ACHN (cell line): ENCODE data around the gene PDGFA.

Source experiments
- DNase-seq: peaks from one replicate; pipeline ENCODE4 v3.0.0-alpha.2; 2015
- in situ Hi-C: cut with HindIII; loops from 2 replicates; pipeline ENCODE4 v1.10.0; 2017; ENCODE audit warnings: low sequenced_read_pairs, low pct_ligation_motif_present, low pct_unique_long_range_greater_than_20kb

Gene PDGFA

GRCh38 chr7:460374-461116, 59.1 kb downstream of the PDGFA start:
- in situ Hi-C loops = no loop called here
- DNase-seq = no peak

- in situ Hi-C loops = no loop called here
- no peak for DNase-seq
These were observed 59.9 kb downstream of the PDGFA start for GRCh38 chr7:459584-460373.

DNA sequence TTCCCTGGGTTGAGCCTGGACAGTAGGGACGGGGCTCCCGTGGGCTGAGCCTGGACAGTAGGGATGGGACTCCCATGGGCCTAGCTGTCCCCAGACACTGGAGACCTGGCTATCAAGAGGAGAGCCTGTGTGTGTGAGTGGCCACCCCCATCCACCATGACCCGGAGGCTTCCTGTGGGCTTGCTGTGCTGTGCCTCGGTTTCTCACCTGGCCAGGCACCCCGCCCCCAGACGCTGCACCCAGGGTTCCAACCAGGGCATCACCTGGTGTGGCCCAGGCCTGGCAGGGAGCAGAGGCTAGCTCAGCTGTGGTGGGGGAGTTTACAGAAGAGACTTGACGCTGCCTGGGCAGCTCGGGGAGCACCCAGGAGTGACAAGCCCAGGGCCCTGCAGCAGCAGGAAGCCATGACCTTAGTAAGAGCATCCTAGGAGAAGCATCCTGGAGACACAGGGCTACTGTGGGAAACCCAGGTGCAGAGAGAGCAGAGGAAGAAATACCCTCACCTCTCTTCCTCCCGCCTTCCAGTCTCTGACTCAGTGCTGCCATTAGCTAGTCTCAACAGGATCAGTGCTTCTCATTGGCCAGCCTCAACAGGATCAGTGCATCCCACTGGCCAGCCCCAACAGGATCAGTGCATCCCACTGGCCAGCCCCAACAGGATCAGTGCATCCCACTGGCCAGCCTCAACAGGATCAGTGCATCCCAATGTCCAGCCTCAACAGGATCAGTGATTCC, 61.0 kb downstream of the PDGFA start:
- in situ Hi-C loops = no loop called here
- no peak for DNase-seq

GRCh38 chr7:457814-458510, 61.7 kb downstream of the PDGFA start:
- in situ Hi-C loops = no loop called here
- DNase-seq = no peak

DNA sequence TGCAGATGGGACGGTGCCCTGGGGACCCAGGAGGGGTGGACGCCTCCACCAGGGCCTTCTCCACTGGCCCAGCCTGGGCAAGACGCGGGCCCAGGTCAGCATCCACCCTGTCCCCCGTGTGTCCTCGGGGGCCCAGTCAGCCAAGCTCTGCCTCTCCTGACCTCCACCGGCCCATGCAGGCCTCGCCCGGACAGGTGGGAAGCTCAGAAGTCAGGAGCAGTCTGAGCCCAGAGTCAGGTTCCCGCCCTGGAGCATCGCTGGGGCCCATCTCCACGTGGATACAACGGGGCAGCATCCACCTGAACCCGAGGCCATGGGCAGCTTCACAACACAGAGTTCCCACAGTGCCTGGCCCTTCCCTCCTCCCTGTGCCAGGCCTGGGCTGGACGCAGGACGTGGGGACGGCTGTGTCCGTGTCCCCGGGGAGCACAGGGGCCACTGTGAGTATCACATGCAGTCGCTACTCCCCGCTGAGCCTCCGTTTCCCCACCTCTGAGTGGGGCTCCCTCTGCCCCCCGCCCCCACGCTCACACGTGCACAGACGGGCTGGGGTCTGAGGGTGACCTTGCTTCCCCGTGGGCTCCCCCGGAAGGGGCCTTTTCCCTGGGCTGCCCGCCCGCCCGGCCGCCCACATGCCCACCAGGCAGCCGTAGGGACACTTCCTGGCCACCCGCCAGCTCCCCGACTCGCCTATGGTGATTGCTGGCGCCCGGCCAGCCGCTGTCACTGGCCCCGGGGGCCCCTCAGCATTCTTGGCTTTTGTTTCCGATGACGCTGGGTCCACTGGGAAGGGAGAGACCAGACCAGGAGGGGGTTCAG, 64.3 kb downstream of the PDGFA start:
- DNase-seq = no peak
- in situ Hi-C loops = no loop called here

DNA sequence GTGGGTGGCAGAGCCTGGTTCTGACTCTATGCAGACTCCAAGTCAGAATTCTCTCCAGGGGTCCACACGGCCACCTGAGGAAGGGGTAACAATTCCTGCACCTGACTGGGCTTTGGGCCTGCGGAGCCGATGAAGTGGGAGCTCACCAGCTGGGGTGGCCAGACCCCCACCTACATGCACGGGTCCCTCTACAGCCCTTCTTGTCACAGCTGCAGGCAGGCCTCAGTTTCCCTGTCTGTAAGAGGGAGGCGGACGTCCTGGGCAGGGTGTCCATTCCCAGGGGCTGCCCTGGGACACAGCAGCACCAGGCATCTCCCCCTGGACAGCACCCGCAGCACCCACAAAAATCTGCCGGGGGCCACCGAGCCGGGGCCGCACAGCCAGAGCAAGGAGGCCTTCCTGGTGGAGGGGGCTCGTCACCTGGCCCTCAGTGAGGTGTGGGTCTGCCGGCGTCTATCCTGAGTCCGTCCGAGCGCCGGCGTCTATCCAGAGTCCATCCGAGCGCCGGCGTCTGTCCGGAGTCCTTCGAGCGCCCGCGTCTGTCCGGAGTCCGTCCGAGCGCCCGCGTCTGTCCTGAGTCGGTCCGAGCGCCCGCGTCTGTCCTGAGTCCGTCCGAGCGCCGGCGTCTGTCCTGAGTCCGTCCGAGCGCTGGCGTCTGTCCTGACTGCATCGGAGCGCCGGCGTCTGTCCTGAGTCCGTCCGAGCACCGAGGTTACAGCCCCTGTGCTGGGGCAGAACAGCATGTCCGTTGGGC, 65.1 kb downstream of the PDGFA start:
- in situ Hi-C loops = no loop called here
- DNase-seq = no peak

- no peak for DNase-seq
- in situ Hi-C loops = no loop called here
These were observed 65.9 kb downstream of the PDGFA start for GRCh38 chr7:453597-454306.

- DNase-seq = no peak
- in situ Hi-C loops = no loop called here
These were observed 66.7 kb downstream of the PDGFA start for GRCh38 chr7:452791-453455.

DNA sequence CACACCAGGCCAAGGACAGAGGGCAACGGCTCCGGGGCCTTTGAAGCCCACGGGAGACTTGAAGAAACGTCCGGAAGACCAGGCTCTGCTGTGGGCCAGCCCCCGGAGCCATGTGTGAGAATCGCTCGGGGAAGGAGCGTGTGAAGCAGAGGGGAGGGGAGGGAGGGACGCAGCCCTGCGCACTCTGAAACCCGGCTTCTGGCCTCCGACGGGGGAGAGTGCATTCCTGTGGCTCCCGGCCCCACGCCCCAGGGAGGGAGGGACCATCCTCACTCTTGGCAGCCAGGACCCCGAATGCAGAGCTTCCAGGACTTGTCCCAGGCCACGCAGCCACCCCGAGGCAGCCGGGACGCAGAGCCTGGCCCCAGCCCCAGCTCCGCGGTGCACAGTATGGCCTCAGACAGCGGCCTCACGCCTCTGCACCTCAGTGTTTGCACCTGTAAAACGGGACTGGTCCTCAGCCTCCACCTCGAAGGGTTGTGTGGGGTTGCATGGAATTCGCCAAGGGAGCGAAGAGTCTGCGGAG, 67.4 kb downstream of the PDGFA start:
- in situ Hi-C loops = no loop called here
- no peak for DNase-seq

DNA sequence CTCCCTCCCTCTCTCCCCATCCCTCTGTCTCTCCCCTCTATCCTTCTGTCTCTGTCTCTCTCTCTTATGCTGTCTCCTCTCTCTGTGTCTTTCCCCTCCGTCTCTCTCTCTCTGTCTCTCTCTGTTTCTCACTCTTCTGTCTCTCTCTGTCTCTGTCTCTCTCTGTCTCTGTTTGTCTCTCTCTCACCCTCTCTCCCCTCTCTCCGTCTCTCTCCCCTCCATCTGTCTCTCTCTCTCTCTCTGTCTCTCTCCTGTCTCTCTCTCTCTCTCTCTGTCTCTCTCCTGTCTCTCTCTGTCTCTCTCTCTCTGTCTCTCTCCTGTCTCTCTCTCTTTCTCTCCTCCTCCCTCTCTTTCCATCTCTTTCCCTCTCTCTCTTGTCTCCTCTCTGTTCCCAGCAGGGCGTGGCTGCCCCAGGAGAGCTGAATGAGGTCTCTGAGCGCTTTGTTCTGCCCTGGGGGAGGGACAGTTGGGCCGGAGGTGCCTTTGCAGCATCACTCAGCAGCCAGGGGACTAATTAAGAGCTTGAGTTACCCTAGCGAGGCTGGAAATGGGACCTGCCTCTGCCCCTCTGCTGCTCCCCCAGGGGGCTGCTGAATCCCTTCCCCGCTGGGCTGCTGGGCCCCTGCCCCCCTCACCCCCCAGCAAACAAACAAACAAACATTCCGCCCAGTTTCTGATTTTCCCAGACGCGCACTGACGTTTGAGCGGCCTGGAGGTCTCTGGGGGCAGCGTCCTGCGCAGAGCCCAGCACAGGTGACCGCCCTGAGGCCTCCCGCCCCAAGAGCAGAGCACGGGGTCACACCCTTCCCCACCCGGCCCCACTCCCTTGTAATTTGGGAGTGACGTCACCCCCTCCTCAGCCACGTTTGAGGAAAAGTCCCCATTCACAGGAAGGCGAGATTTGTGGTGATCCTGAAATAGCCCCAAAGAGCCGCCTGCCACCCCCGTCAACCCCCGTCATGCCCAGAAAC, 68.1 kb downstream of the PDGFA start:
- DNase-seq = no peak
- in situ Hi-C loops = no loop called here

GRCh38 chr7:450741-451140, 68.9 kb downstream of the PDGFA start:
- in situ Hi-C loops = no loop called here
- DNase-seq = no peak

DNA sequence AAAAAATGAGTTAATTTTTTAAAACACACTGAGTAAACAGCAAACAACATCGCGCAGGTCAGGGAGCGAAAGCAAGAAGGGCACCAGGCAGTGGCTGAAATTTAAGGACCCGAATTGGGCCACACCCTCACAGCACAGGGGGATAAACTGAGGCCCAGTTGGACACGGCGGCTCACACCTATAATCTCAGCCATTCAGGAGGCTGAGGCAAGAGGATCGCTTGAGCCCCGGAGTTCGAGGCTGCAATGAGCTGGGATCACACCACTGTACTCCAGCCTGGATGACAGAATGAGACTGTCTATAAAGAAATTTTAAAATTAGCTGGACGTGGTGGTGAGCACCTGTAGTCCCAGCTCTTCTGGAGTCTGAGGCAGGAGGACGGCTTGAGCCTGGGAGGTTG, 69.6 kb downstream of the PDGFA start:
- DNase-seq = no peak
- in situ Hi-C loops = no loop called here

GRCh38 chr7:449324-450019, 70.2 kb downstream of the PDGFA start:
- in situ Hi-C loops = no loop called here
- no peak for DNase-seq

DNA sequence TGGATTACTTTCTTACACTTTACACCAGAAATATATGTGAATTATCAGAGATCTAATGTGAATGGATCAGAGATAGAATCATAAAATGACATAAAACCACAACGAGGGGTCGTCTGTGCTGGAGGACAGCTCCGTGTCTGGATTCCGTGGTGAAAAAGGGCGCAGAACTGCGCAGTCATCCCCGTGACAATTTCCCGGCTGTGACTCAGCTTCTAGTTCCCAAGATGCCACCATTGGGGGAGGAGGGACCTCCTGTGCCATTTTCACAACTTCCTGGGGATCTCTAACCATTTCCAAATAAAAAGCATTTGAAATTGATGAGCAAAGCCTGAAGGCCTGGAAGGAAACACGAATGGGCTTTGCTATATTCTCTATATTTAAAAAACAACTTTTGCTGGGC, 72.1 kb downstream of the PDGFA start:
- in situ Hi-C loops = no loop called here
- no peak for DNase-seq
